Esophagus squamous epithelium (tissue), 5 donors: ENCODE results near the gene OR10H5. TPM values are rescaled to one million over a fixed set of nuclear protein-coding genes. Genes with fewer than 3 reads are reported as not detected.

Experiments
- DNase-seq: peaks from one replicate; lab custom pipeline; 2025; lab: John Stamatoyannopoulos, UW
- H3K27ac ChIP-seq, 4 donors: fragments of 200-600 bp; sonication (generic); one replicate each; pipeline ENCODE4 v1.5.1; 2016 to 2019; ENCODE audit warnings: mild to moderate bottlenecking in 1 of 4
- H3K27me3 ChIP-seq, 4 donors: fragments of 200-600 bp; sonication (generic); 1 replicate in 3 of 4; 2 replicates in 1 of 4; pipeline versions ENCODE4 v1.5.1 to v1.6.0; 2017 to 2021; ENCODE audit warnings: antibody characterized with exemption in 1 of 4
- H3K36me3 ChIP-seq, 3 donors: fragments of 200-600 bp; sonication (generic); one replicate each; pipeline ENCODE4 v1.5.1; 2016 to 2019
- H3K4me1 ChIP-seq, 3 donors: fragments of 200-600 bp; sonication (generic); one replicate each; pipeline ENCODE4 v1.5.1; 2017 to 2019
- H3K4me3 ChIP-seq, 4 donors: fragments of 200-600 bp; sonication (generic); 1 replicate in 3 of 4; 2 replicates in 1 of 4; pipeline ENCODE4 v1.5.1; 2016 to 2019; ENCODE audit warnings: mild to moderate bottlenecking in 2 of 4, moderate library complexity in 1 of 4
- H3K9me3 ChIP-seq, 3 donors: fragments of 200-600 bp; sonication (generic); one replicate each; pipeline ENCODE4 v1.5.1; 2016 to 2019
- POLR2A ChIP-seq, 4 donors: fragments of 450-650 bp; IDR thresholded peaks; one replicate each; pipeline ENCODE4 v1.6.1; 2017; ENCODE audit warnings: antibody characterized with exemption in 4 of 4, mild to moderate bottlenecking in 4 of 4, moderate library complexity in 3 of 4
- WGBS, 2 donors: methylation state at CpG; one replicate each; pipeline ENCODE4 v1.1.5; 2018; 5-methylcytosine and 5-hydroxymethylcytosine counted together
- intact Hi-C: fragments of 100-400 bp; cut with DNase I; formaldehyde crosslinking; loops from one replicate; pipeline ENCODE4 v1.15.0; 2022
- total RNA-seq, 4 donors: library from RNA; depleted of rRNA; stranded (reverse); fragments of >200 nt; gene quantifications; one replicate each; pipeline ENCODE4 v1.1.0, GENCODE V29; 2016
- TF ChIP-seq, protein P1 (sequence below), 6 experiments: fragments of 450-650 bp in 4 of 6; fragments of 200-600 bp in 2 of 6; sonication (generic) in 2 of 6; IDR thresholded peaks; one replicate each; pipeline ENCODE4 v1.5.1; 2016 to 2019; ENCODE audit warnings: antibody characterized with exemption in 6 of 6, mild to moderate bottlenecking in 4 of 6, moderate library complexity in 4 of 6
- donor health status: DM: yes; HTN: yes; CAD: no.

Gene OR10H5
- total RNA-seq, 4 donors from 2014 or later = not detected

DNA sequence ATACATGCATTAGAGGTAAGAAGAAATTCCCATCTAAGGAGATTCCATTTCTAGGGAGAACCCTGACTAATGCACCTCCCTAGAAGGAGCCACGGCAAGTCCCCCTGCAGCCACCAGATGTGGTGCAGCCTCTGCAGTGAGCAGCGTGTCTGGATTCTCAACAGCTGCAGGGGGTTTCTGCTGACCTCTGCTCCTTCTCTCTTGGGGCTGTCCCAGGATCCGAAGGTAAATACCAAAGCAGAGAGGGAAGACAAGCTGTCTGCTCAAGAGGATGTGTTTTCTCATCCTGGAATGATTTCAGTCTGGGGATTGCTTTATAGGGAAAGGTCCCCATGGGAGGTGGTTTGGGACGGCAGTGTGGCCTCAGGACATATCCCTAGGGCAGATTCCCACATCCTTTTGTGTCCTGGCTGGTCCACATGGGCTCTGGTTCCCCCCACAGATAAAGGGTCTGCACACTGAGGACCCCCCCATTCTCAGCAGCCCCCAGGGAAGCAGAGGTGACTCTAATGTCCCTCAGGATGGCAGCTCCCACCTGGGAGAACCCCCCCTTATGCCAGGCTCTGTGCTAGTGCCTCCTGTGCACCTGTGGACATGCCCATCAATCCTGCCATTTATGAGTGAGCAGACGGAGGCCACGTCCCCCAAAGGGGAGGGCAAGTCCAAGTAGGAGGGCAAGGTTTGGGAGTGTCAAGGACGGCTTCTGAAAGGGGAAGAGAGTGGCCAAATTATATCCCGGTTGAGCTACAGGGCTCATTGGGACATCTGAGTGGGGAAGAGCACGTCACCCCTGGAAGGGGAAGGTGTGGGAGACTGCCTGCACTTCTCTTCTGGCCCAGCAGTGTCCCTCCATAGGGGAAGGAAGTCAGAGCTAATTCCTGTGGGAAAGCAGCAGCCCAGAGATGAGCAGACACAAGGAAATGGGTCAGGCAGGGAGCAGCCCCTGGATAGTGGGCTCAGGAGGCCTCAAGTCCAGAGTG is 10.2 kb upstream of the OR10H5 start:
- intact Hi-C loops = no loop called here
- H3K4me1 ChIP-seq = peaks cover 0 to 19% (median 16%) of the 10 kb centered on the region in 3 donors
- TF ChIP-seq POLR2A (IDR thresholded peaks at IDR 0.05) = no peak
- TF ChIP-seq, protein P1, sequence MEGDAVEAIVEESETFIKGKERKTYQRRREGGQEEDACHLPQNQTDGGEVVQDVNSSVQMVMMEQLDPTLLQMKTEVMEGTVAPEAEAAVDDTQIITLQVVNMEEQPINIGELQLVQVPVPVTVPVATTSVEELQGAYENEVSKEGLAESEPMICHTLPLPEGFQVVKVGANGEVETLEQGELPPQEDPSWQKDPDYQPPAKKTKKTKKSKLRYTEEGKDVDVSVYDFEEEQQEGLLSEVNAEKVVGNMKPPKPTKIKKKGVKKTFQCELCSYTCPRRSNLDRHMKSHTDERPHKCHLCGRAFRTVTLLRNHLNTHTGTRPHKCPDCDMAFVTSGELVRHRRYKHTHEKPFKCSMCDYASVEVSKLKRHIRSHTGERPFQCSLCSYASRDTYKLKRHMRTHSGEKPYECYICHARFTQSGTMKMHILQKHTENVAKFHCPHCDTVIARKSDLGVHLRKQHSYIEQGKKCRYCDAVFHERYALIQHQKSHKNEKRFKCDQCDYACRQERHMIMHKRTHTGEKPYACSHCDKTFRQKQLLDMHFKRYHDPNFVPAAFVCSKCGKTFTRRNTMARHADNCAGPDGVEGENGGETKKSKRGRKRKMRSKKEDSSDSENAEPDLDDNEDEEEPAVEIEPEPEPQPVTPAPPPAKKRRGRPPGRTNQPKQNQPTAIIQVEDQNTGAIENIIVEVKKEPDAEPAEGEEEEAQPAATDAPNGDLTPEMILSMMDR (IDR thresholded peaks at IDR 0.05) = no peak
- no peak overlapping the region for H3K27ac ChIP-seq
- no peak for DNase-seq
- no peaks in the 10 kb centered on the region for H3K36me3 ChIP-seq
- H3K27me3 ChIP-seq = no peaks in the 10 kb centered on the region
- WGBS, 2 donors = 67% methylated on average over 4 to 7 of the region's 9 CpGs
- no peak overlapping the region for H3K4me3 ChIP-seq
- H3K9me3 ChIP-seq = no peaks in the 10 kb centered on the region

DNA sequence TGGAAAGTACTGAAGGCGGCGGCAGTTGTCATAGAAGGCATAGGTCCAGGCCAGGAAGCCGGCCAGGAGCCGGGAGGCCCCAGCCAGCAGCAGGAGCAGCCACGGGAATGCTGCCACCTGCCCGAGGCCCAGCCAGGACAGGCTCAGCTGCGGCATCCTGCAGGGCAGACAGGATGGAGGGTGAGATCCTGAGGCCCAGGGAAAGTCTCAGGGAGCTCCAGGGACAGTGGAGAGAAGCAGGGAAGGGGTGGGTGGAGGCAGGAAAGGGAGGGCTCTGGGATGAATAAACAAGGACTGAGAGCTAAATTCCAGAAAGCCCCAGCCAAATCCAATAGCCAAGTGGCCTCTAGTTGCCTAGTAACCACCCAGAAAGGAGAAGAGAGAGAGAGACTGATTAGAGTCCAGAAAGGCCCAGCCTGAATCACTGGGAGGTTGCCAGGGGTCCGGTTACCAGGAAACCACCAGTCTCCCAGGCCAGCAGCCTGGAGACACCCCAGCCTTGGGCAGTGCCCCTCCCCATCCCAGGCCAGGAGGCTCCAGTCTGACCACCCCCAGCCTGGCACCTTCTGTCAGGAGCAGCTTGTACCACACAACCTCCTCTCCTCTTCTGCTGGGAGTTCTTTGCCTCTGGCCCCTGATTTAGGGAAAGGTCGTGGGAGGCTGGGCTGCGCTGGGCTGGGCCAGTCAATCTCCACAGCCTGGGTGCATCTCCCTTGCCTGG is 7.5 kb upstream of the OR10H5 start:
- no peaks in the 10 kb centered on the region for H3K9me3 ChIP-seq
- no peaks in the 10 kb centered on the region for H3K36me3 ChIP-seq
- peak overlapping the region in 3 of 4 donors; percentile 63 to 82 (median 68) for H3K27ac ChIP-seq
- WGBS, 2 donors = 9 to 10% methylated on average over 4 to 7 of the region's 10 CpGs
- H3K27me3 ChIP-seq = no peaks in the 10 kb centered on the region
- TF ChIP-seq, protein P1 (IDR thresholded peaks at IDR 0.05) = no peak
- TF ChIP-seq POLR2A (IDR thresholded peaks at IDR 0.05) = no peak
- no peak for DNase-seq
- peak overlapping the region in 3 of 4 donors; percentile 9 to 44 (median 23) for H3K4me3 ChIP-seq
- H3K4me1 ChIP-seq = peaks cover 0 to 19% (median 16%) of the 10 kb centered on the region in 3 donors
- intact Hi-C loops = no loop called here

DNA sequence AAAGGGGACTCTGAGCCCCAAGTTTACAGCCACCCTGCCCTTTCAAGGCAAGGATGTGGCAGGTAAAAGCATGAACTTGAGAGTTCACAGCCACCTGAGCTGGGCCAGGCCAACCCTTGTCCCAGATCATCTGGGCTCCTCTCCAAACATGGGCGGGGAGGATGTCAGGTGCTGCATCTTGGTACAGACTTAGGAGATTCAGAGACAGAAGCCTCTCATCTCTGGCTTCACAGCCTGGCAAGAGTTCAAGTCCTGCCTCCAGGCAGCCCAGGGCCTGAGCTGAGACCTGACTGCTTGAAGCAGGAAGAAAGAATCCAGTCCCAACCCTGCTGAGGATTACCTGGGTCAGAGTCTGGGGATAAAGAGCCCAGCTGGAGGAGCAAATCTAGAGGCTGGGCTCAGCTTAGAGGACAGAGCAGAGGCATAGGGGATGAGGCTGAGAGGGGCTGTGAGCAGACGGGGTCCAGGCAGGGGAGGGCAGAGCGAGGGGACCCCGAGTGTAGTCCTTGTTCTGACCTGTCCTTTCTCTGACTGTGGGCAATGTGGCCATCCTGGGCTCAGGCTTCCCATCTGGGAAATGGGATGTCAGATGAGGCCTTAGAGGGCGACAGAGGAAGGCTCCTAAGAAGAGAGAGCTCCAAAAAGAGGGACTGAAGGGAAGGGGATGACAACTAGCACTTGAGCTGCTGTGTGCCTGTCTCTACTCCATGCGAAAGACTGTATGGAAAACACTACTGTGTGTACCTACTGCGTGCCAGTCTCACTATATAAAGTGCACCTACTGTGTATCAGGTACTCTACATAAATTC is 6.6 kb upstream of the OR10H5 start:
- WGBS, 2 donors = 53 to 63% methylated on average over 5 to 6 of the region's 7 CpGs
- H3K27me3 ChIP-seq = no peaks in the 10 kb centered on the region
- peaks cover 0 to 19% (median 16%) of the 10 kb centered on the region in 3 donors for H3K4me1 ChIP-seq
- TF ChIP-seq POLR2A (IDR thresholded peaks at IDR 0.05) = no peak
- TF ChIP-seq, protein P1 (IDR thresholded peaks at IDR 0.05) = no peak
- intact Hi-C loops = no loop called here
- H3K27ac ChIP-seq = peak overlapping the region in 3 of 4 donors; percentile 63 to 82 (median 68)
- no peak for DNase-seq
- no peaks in the 10 kb centered on the region for H3K9me3 ChIP-seq
- H3K36me3 ChIP-seq = no peaks in the 10 kb centered on the region
- no peak overlapping the region for H3K4me3 ChIP-seq

DNA sequence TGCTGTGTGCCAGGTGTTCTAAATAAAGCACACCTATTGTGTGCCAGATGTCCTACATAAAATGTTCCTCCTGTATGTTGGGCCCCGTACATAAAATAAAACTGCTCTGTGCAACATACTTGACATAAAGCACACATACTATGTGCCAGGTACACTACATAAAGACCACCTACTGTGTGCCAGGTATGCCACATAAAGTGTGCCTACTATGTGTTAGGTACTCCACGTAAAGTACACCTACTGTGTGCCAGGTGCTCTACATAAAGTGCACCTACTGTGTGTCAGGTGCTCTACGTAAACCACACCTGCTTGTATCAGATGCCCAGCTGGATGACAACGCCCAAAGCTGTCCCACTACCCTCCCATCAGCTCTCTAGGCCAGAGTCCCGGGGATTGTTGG is 5.8 kb upstream of the OR10H5 start:
- WGBS, 2 donors = 72 to 75% methylated on average over 4 of the region's 5 CpGs
- Histone ChIP-seq H3K27ac (no peak overlapping the region), H3K9me3 (no peaks in the 10 kb centered on the region), H3K4me3 (no peak overlapping the region), H3K27me3 (no peaks in the 10 kb centered on the region), H3K36me3 (no peaks in the 10 kb centered on the region), H3K4me1 (peaks cover 0 to 19% (median 16%) of the 10 kb centered on the region in 3 donors)
- TF ChIP-seq, protein P1 (IDR thresholded peaks at IDR 0.05) = no peak
- no peak for TF ChIP-seq POLR2A (IDR thresholded peaks at IDR 0.05)
- intact Hi-C loops = no loop called here
- DNase-seq = no peak
